H9 (cell line): ENCODE data around the gene TEX54. TPM values are rescaled to one million over a fixed set of nuclear protein-coding genes. Genes with fewer than 3 reads are reported as not detected.

Source experiments
- DNase-seq: peaks from one replicate; pipeline ENCODE4 v3.0.0-alpha.2; 2017
- H2AFZ ChIP-seq: one replicate; pipeline ENCODE4 v1.6.1; 2013; ENCODE audit warnings: mild to moderate bottlenecking, low read length, control low read depth, moderate library complexity
- H2AK5ac ChIP-seq: 2 replicates; pipeline ENCODE4 v1.6.1; 2013; ENCODE audit warnings: low read length, control low read depth, mixed read lengths; ENCODE audit not compliant: insufficient read length
- H2BK120ac ChIP-seq: one replicate; pipeline ENCODE4 v1.6.1; 2013; ENCODE audit warnings: low read depth, mild to moderate bottlenecking, low read length, control low read depth, inconsistent platforms; ENCODE audit not compliant: poor library complexity, severe bottlenecking
- H2BK12ac ChIP-seq: 2 replicates; pipeline ENCODE4 v1.6.1; 2013; ENCODE audit warnings: low read length, control low read depth, mixed read lengths, low read depth; ENCODE audit not compliant: insufficient read length
- H2BK15ac ChIP-seq: 2 replicates; pipeline ENCODE4 v1.6.1; 2013; ENCODE audit warnings: low read depth, low read length, control low read depth
- H2BK20ac ChIP-seq: one replicate; pipeline ENCODE4 v1.6.1; 2013; ENCODE audit warnings: low read depth, mild to moderate bottlenecking, low read length, control low read depth, inconsistent platforms; ENCODE audit not compliant: poor library complexity, severe bottlenecking
- H2BK5ac ChIP-seq: 2 replicates; pipeline ENCODE4 v1.6.1; 2013; ENCODE audit warnings: low read length, control low read depth, mixed read lengths; ENCODE audit not compliant: insufficient read length
- H3K14ac ChIP-seq: 2 replicates; pipeline ENCODE4 v1.6.1; 2013; ENCODE audit warnings: low read length, control low read depth; ENCODE audit not compliant: insufficient read depth
- H3K18ac ChIP-seq: 2 replicates; pipeline ENCODE4 v1.6.1; 2013; ENCODE audit warnings: low read depth, mild to moderate bottlenecking, mixed read lengths, low read length, control low read depth; ENCODE audit not compliant: insufficient read length
- H3K23ac ChIP-seq: 2 replicates; pipeline ENCODE4 v1.6.1; 2013; ENCODE audit warnings: low read length, control low read depth, mixed read lengths, low read depth; ENCODE audit not compliant: insufficient read length
- H3K23me2 ChIP-seq: 2 replicates; pipeline ENCODE4 v1.6.1; 2013; ENCODE audit warnings: low read depth, mild to moderate bottlenecking, mixed read lengths, low read length, control low read depth; ENCODE audit not compliant: insufficient read length, poor library complexity, severe bottlenecking
- H3K27ac ChIP-seq: 2 replicates; pipeline ENCODE4 v1.5.1; 2013; ENCODE audit warnings: low read length, control low read depth, mixed read lengths, low read depth; ENCODE audit not compliant: insufficient read length
- H3K27me3 ChIP-seq: 2 replicates; pipeline ENCODE4 v1.6.1; 2013; ENCODE audit warnings: low read length, control low read depth, inconsistent platforms; ENCODE audit not compliant: insufficient read depth
- H3K4ac ChIP-seq: 2 replicates; pipeline ENCODE4 v1.6.1; 2013; ENCODE audit warnings: low read depth, mild to moderate bottlenecking, control low read depth, inconsistent platforms, low read length, moderate library complexity
- H3K4me1 ChIP-seq: 2 replicates; pipeline ENCODE4 v1.6.1; 2013; ENCODE audit warnings: low read length, control low read depth, inconsistent platforms; ENCODE audit not compliant: insufficient read depth
- H3K4me2 ChIP-seq: 2 replicates; pipeline ENCODE4 v1.6.1; 2013; ENCODE audit warnings: low read length, control low read depth, mixed read lengths; ENCODE audit not compliant: insufficient read length, insufficient read depth
- H3K56ac ChIP-seq: 2 replicates; pipeline ENCODE4 v1.6.1; 2013; ENCODE audit warnings: low read depth, mild to moderate bottlenecking, mixed read lengths, low read length, control low read depth; ENCODE audit not compliant: insufficient read length
- H3K79me1 ChIP-seq: 2 replicates; pipeline ENCODE4 v1.6.1; 2013; ENCODE audit warnings: low read depth, mild to moderate bottlenecking, moderate library complexity, low read length, control low read depth, inconsistent platforms; ENCODE audit not compliant: insufficient read depth, poor library complexity, severe bottlenecking
- H3K79me2 ChIP-seq: 2 replicates; pipeline ENCODE4 v1.6.1; 2013; ENCODE audit warnings: low read length, control low read depth, inconsistent platforms; ENCODE audit not compliant: insufficient read depth
- H3K9ac ChIP-seq: 2 replicates; pipeline ENCODE4 v1.6.1; 2013; ENCODE audit warnings: low read length, control low read depth, mixed read lengths; ENCODE audit not compliant: insufficient read length; ENCODE audit errors: extremely low read depth
- H3K9me3 ChIP-seq: one replicate; pipeline ENCODE4 v1.6.1; 2013; ENCODE audit warnings: low read depth, low read length, inconsistent platforms; ENCODE audit not compliant: control insufficient read depth
- H3T11ph ChIP-seq: one replicate; pipeline ENCODE4 v1.6.1; 2013; ENCODE audit warnings: mild to moderate bottlenecking, low read length, control low read depth, inconsistent platforms
- H4K20me1 ChIP-seq: one replicate; pipeline ENCODE4 v1.6.1; 2013; ENCODE audit not compliant: control insufficient read depth, insufficient read length, insufficient read depth
- H4K5ac ChIP-seq: 2 replicates; pipeline ENCODE4 v1.6.1; 2013; ENCODE audit warnings: low read depth, mild to moderate bottlenecking, mixed read lengths, low read length, control low read depth; ENCODE audit not compliant: insufficient read length
- H4K8ac ChIP-seq: replicated peaks from 2 replicates; pipeline ENCODE4 v1.6.1; 2013; ENCODE audit warnings: low read length, control low read depth, mixed read lengths, low read depth; ENCODE audit not compliant: insufficient read length
- H4K91ac ChIP-seq: 2 replicates; pipeline ENCODE4 v1.6.1; 2013; ENCODE audit warnings: low read depth, mild to moderate bottlenecking, moderate library complexity, mixed read lengths, low read length, control low read depth; ENCODE audit not compliant: insufficient read length
- H3K27ac Mint-ChIP-seq, 3 experiments: 2 replicates in 2 of 3; 3 replicates in 1 of 3; pipeline ENCODE4 v1.8.0; 2020 to 2021; ENCODE audit warnings: mixed read lengths in 3 of 3, mild to moderate bottlenecking in 1 of 3, moderate library complexity in 1 of 3
- H3K27me3 Mint-ChIP-seq: 2 replicates; pipeline ENCODE4 v1.8.0; 2021; ENCODE audit warnings: low read depth, mild to moderate bottlenecking, moderate library complexity, mixed read lengths
- H3K36me3 Mint-ChIP-seq, 3 experiments: 2 replicates in 2 of 3; 3 replicates in 1 of 3; pipeline ENCODE4 v1.8.0; 2020 to 2021; ENCODE audit warnings: low read depth in 3 of 3, mixed read lengths in 3 of 3; ENCODE audit not compliant: insufficient read depth in 1 of 3
- H3K4me1 Mint-ChIP-seq, 2 experiments: 2 replicates each; pipeline ENCODE4 v1.8.0; 2020; ENCODE audit warnings: mixed read lengths in 2 of 2
- H3K4me3 Mint-ChIP-seq, 2 experiments: 2 replicates in 1 of 2; 3 replicates in 1 of 2; pipeline ENCODE4 v1.8.0; 2020 to 2021; ENCODE audit warnings: mild to moderate bottlenecking in 2 of 2, mixed read lengths in 2 of 2, moderate library complexity in 1 of 2
- H3K9me3 Mint-ChIP-seq, 2 experiments: 2 replicates in 1 of 2; 3 replicates in 1 of 2; pipeline ENCODE4 v1.8.0; 2020; ENCODE audit warnings: mild to moderate bottlenecking in 2 of 2, mixed read lengths in 2 of 2, moderate library complexity in 1 of 2
- WGBS: extraction: QIAGEN DNeasy Blood & Tissue Kit; methylation state at CpG from one replicate; pipeline ENCODE4 v1.1.7; 2013; ENCODE audit warnings: missing lambda C conversion rate, low lambda C conversion rate, mixed read lengths; ENCODE audit not compliant: insufficient read length; ENCODE audit errors: extremely low coverage; 5-methylcytosine and 5-hydroxymethylcytosine counted together
- microRNA-seq: library from miRNA; unstranded; fragments of <30 nt; microRNA quantifications from one replicate; pipeline ENCODE4, GENCODE V29; 2020; ENCODE audit warnings: borderline microRNAs expressed
- total RNA-seq: library from RNA; stranded (reverse); gene quantifications from 2 replicates; pipeline ENCODE4 v1.2.1, GENCODE V29; 2021
- TF ChIP-seq, protein P1 (sequence below): fragments of 200-600 bp; sonication (generic); conservative IDR thresholded peaks from 3 replicates; pipeline ENCODE4 v1.8.0; 2021; ENCODE audit warnings: antibody characterized with exemption, mild to moderate bottlenecking

Gene TEX54
- total RNA-seq, 1 experiment from 2014 or later = 1.2 TPM

DNA sequence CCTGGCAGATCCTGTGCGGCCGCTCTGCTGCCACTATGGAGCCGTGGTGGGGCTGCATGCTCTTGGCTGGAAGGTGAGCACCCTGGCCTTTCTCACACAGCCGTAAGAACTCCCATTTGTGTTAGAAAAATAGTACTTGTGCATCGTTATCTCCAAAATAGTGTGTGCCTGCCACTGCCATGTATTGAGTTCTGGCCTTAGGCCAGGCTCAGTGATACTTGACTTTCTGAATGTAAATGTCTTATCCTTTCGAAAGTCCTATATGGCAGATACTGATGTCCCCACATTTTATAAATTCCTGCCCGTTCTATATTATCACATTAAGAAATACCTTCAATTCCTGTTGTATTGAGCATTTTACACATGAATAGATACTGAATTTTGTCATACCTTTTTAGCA is 49.9 kb downstream of the TEX54 start:
- no peak overlapping the region for H3K27ac Mint-ChIP-seq

More for the DNA sequence above, 49.9 kb downstream of the TEX54 start:
- TF ChIP-seq, protein P1, sequence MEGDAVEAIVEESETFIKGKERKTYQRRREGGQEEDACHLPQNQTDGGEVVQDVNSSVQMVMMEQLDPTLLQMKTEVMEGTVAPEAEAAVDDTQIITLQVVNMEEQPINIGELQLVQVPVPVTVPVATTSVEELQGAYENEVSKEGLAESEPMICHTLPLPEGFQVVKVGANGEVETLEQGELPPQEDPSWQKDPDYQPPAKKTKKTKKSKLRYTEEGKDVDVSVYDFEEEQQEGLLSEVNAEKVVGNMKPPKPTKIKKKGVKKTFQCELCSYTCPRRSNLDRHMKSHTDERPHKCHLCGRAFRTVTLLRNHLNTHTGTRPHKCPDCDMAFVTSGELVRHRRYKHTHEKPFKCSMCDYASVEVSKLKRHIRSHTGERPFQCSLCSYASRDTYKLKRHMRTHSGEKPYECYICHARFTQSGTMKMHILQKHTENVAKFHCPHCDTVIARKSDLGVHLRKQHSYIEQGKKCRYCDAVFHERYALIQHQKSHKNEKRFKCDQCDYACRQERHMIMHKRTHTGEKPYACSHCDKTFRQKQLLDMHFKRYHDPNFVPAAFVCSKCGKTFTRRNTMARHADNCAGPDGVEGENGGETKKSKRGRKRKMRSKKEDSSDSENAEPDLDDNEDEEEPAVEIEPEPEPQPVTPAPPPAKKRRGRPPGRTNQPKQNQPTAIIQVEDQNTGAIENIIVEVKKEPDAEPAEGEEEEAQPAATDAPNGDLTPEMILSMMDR = no peak
- Histone ChIP-seq H3K79me1 (no peaks in the 10 kb centered on the region), H3K56ac (no peak overlapping the region), H3K23ac (no peak overlapping the region), H2BK20ac (no peak overlapping the region), H3K9me3 (no peaks in the 10 kb centered on the region), H2BK12ac (no peak overlapping the region), H2AFZ (no peak overlapping the region), H4K20me1 (no peaks in the 10 kb centered on the region), H2AK5ac (no peak overlapping the region), H2BK5ac (no peak overlapping the region), H2BK15ac (no peak overlapping the region), H2BK120ac (no peak overlapping the region), H4K8ac (no peak overlapping the region), H3K4ac (no peak overlapping the region), H3K4me1 (no peaks in the 10 kb centered on the region), H3K4me2 (no peak overlapping the region), H3K79me2 (no peaks in the 10 kb centered on the region), H3K27me3 (no peaks in the 10 kb centered on the region), H3K14ac (no peak overlapping the region), H3K23me2 (peaks cover 3% of the 10 kb centered on the region), H3T11ph (no peak overlapping the region), H4K5ac (no peak overlapping the region), H3K9ac (no peak overlapping the region), H3K27ac (no peak overlapping the region), H3K18ac (no peak overlapping the region), H4K91ac (no peak overlapping the region)
- H3K36me3 Mint-ChIP-seq = peaks cover 29 to 66% (median 48%) of the 10 kb centered on the region in 3 experiments
- no peak for DNase-seq
- no peaks in the 10 kb centered on the region for H3K9me3 Mint-ChIP-seq
- H3K27me3 Mint-ChIP-seq = no peaks in the 10 kb centered on the region
- no CpG with 5 or more reads among the region's 7 CpGs for WGBS
- no peak overlapping the region for H3K4me3 Mint-ChIP-seq
- peaks cover 4 to 9% of the 10 kb centered on the region in 2 experiments for H3K4me1 Mint-ChIP-seq

Small RNAs within 50 kb of the gene (microRNA-seq; reads per million reads assigned to microRNA genes)
- gene MIR6514 (not detected), gene MIR6748 (not detected)

Other genes starting within 250 kb of the TEX54 start
- gene TUT1, start 241.3 kb downstream of the TEX54 start, total RNA-seq = 20.7 and 24.9 TPM in 2 replicates
- 143 and 149 TPM in 2 replicates for gene MTA2, start 231.0 kb downstream of the TEX54 start, total RNA-seq
- gene EML3, start 220.1 kb downstream of the TEX54 start, total RNA-seq = 35.3 and 40.6 TPM in 2 replicates
- gene ROM1, start 219.6 kb downstream of the TEX54 start, total RNA-seq = 0.79 and 1.0 TPM in 2 replicates
- 30.6 and 30.8 TPM in 2 replicates for gene B3GAT3, start 210.9 kb downstream of the TEX54 start, total RNA-seq
- gene GANAB, start 186.2 kb downstream of the TEX54 start, total RNA-seq = 387 TPM in 2 replicates
- gene INTS5, start 179.5 kb downstream of the TEX54 start, total RNA-seq = 40.0 and 41.6 TPM in 2 replicates
- gene C11orf98, start 167.6 kb downstream of the TEX54 start, total RNA-seq = 139 and 150 TPM in 2 replicates
- gene CSKMT, start 167.5 kb downstream of the TEX54 start, total RNA-seq = 49.2 and 51.5 TPM in 2 replicates
- gene UQCC3, start 161.2 kb downstream of the TEX54 start, total RNA-seq = 11.1 and 12.3 TPM in 2 replicates
- gene LBHD1, start 160.6 kb downstream of the TEX54 start, total RNA-seq = 9.1 and 10.4 TPM in 2 replicates
- gene UBXN1, start 153.8 kb downstream of the TEX54 start, total RNA-seq = 110 and 118 TPM in 2 replicates
- 0.59 and 0.79 TPM in 2 replicates for gene LRRN4CL, start 143.3 kb downstream of the TEX54 start, total RNA-seq
- 68.4 and 77.4 TPM in 2 replicates for gene BSCL2, start 125.4 kb downstream of the TEX54 start, total RNA-seq
- gene GNG3, start 125.2 kb downstream of the TEX54 start, total RNA-seq = 3.2 and 3.4 TPM in 2 replicates
- 40.6 and 43.5 TPM in 2 replicates for gene HNRNPUL2, start 105.4 kb downstream of the TEX54 start, total RNA-seq
- 31.6 and 33.4 TPM in 2 replicates for gene TTC9C, start 104.4 kb downstream of the TEX54 start, total RNA-seq
- gene ZBTB3, start 78.7 kb downstream of the TEX54 start, total RNA-seq = 39.7 and 43.4 TPM in 2 replicates
- gene POLR2G, start 71.3 kb downstream of the TEX54 start, total RNA-seq = 126 and 129 TPM in 2 replicates
- 37.7 and 44.2 TPM in 2 replicates for gene TAF6L, start 61.4 kb downstream of the TEX54 start, total RNA-seq
- gene TMEM179B, start 45.4 kb downstream of the TEX54 start, total RNA-seq = 25.0 and 25.5 TPM in 2 replicates
- gene TMEM223, start 40.8 kb downstream of the TEX54 start, total RNA-seq = 21.7 and 22.2 TPM in 2 replicates
- 65.5 and 69.0 TPM in 2 replicates for gene NXF1, start 27.4 kb downstream of the TEX54 start, total RNA-seq
- 33.5 and 34.7 TPM in 2 replicates for gene STX5, start 790 bp downstream of the TEX54 start, total RNA-seq
- 121 and 124 TPM in 2 replicates for gene WDR74, start 6.7 kb upstream of the TEX54 start, total RNA-seq
- 289 and 290 TPM in 2 replicates for gene SLC3A2, start 48.1 kb upstream of the TEX54 start, total RNA-seq
- not detected in 2 replicates for gene CHRM1, start 88.5 kb upstream of the TEX54 start, total RNA-seq
- gene SLC22A6, start 152.1 kb upstream of the TEX54 start, total RNA-seq = not detected in 2 replicates
- not detected in 2 replicates for gene SLC22A8, start 183.0 kb upstream of the TEX54 start, total RNA-seq